Vagina (tissue), 2 donors: ENCODE measurements around the gene PTPN11. TPM values are rescaled to one million over a fixed set of nuclear protein-coding genes. Genes with fewer than 3 reads are reported as not detected.

Experiments
- DNase-seq, 2 donors: peaks; one replicate each; pipeline ENCODE4 v3.0.0-alpha.2; 2017; ENCODE audit errors: extremely low spot score in 2 of 2
- H3K27ac ChIP-seq: fragments of 200-600 bp; sonication (generic); one replicate; pipeline ENCODE4 v1.5.1; 2019
- H3K27me3 ChIP-seq: fragments of 200-600 bp; sonication (generic); one replicate; pipeline ENCODE4 v1.5.1; 2019
- H3K36me3 ChIP-seq, 2 donors: fragments of 200-600 bp; sonication (generic); one replicate each; pipeline ENCODE4 v1.5.1; 2017 to 2019
- H3K4me1 ChIP-seq: fragments of 200-600 bp; sonication (generic); one replicate; pipeline ENCODE4 v1.5.1; 2019
- H3K4me3 ChIP-seq, 2 donors: fragments of 200-600 bp; sonication (generic); 1 replicate in 1 of 2; 2 replicates in 1 of 2; pipeline ENCODE4 v1.5.1; 2016 to 2019
- H3K9me3 ChIP-seq: fragments of 200-600 bp; sonication (generic); one replicate; pipeline ENCODE4 v1.5.1; 2019
- CTCF ChIP-seq, 3 experiments: fragments of 450-650 bp in 2 of 3; fragments of 200-600 bp in 1 of 3; sonication (generic) in 1 of 3; IDR thresholded peaks; one replicate each; pipeline ENCODE4 v1.5.1; 2017 to 2019; ENCODE audit warnings: antibody characterized with exemption in 3 of 3, mild to moderate bottlenecking in 2 of 3, moderate library complexity in 2 of 3
- POLR2A ChIP-seq, 2 donors: fragments of 450-650 bp; IDR thresholded peaks; one replicate each; pipeline ENCODE4 v1.6.1; 2017; ENCODE audit warnings: antibody characterized with exemption in 2 of 2, mild to moderate bottlenecking in 2 of 2, moderate library complexity in 2 of 2
- POLR2AphosphoS5 ChIP-seq, 2 donors: sonication (generic); formaldehyde crosslinking; IDR thresholded peaks; one replicate each; pipeline ENCODE4 v1.9.0; 2017; ENCODE audit warnings: antibody characterized with exemption in 2 of 2, mild to moderate bottlenecking in 2 of 2, low read depth in 1 of 2; ENCODE audit not compliant: insufficient read depth in 1 of 2
- intact Hi-C: fragments of 100-400 bp; cut with DNase I; formaldehyde crosslinking; loops from one replicate; pipeline ENCODE4 v1.15.1; 2023
- total RNA-seq: library from RNA; depleted of rRNA; stranded (reverse); fragments of >200 nt; gene quantifications from one replicate; pipeline ENCODE4 v1.2.3, GENCODE V29; 2016

Gene PTPN11
- total RNA-seq, 1 donor from 2014 or later: 57.2 TPM

GRCh38 chr12:112513471-112513870 is 94.7 kb downstream of the PTPN11 start:
- Histone ChIP-seq H3K27me3 (no peaks in the 10 kb centered on the region), H3K4me3 (no peak overlapping the region), H3K36me3 (peaks cover 0 to 4% of the 10 kb centered on the region in 2 donors), H3K4me1 (no peaks in the 10 kb centered on the region), H3K27ac (no peak overlapping the region), H3K9me3 (no peaks in the 10 kb centered on the region)
- TF ChIP-seq POLR2AphosphoS5 (IDR thresholded peaks at IDR 0.05; ENCODE audit: insufficient read depth in 1 of 2, low read depth in 1 of 2): no peak
- no peak for TF ChIP-seq CTCF (IDR thresholded peaks at IDR 0.05)
- no peak for TF ChIP-seq POLR2A (IDR thresholded peaks at IDR 0.05)
- no peak for DNase-seq
- intact Hi-C loops: no loop called here

DNA sequence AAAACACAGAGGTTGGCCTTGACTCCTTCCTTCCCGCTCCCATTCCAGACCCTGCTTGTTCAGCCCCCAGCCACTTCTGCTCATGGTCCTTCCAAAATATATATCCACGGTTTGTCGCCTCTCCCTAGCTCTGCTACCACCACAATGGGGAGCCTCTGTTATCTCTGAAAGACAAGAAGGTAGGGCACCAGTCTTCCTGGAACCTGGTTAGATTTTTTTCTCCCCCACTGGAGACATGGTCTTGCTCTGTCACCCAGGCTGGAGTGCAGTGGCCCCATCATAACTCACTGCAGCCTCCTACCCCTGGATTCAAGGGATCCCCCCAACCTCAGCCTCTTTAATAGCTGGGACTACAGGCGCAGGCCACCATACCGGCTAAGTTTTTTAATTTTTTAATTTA is 95.7 kb downstream of the PTPN11 start:
- Histone ChIP-seq H3K27me3 (no peaks in the 10 kb centered on the region), H3K4me3 (no peak overlapping the region), H3K4me1 (no peaks in the 10 kb centered on the region), H3K36me3 (peaks cover 0 to 4% of the 10 kb centered on the region in 2 donors), H3K9me3 (no peaks in the 10 kb centered on the region), H3K27ac (no peak overlapping the region)
- DNase-seq: no peak
- intact Hi-C loops: no loop called here
- TF ChIP-seq POLR2AphosphoS5 (IDR thresholded peaks at IDR 0.05; ENCODE audit: insufficient read depth in 1 of 2, low read depth in 1 of 2) (no peak), CTCF (IDR thresholded peaks at IDR 0.05) (no peak), POLR2A (IDR thresholded peaks at IDR 0.05) (no peak)

- intact Hi-C loops: no loop called here
Measured at GRCh38 chr12:112514926-112515642, 96.3 kb downstream of the PTPN11 start.

DNA sequence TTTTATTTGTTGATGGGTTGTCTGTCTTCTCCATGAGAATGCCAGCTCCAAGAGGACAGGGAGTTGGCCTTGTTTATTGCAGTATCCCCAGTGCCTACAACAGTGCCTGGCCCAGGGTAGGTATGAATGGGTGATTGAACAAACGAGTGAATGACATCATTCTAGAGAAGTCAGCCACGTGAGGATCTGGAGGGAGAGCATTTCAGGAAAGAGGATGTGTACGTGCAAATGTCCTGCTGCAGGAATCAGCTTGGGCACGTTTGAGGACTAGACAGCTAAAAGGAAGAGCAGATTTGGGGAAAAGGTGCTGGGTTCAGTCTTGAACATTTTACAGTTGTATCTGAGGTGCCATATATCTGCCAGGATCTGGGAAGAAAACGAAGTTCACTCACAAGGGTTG is 97.1 kb downstream of the PTPN11 start:
- Histone ChIP-seq H3K36me3 (no peaks in the 10 kb centered on the region), H3K9me3 (no peaks in the 10 kb centered on the region), H3K27me3 (no peaks in the 10 kb centered on the region), H3K27ac (no peak overlapping the region), H3K4me3 (no peak overlapping the region), H3K4me1 (no peaks in the 10 kb centered on the region)
- no peak for DNase-seq
- intact Hi-C loops: no loop called here
- TF ChIP-seq CTCF (IDR thresholded peaks at IDR 0.05) (no peak), POLR2AphosphoS5 (IDR thresholded peaks at IDR 0.05; ENCODE audit: insufficient read depth in 1 of 2, low read depth in 1 of 2) (no peak), POLR2A (IDR thresholded peaks at IDR 0.05) (no peak)

More at GRCh38 chr12:112514926-112515642, 96.3 kb downstream of the PTPN11 start:
- Histone ChIP-seq H3K27ac (no peak overlapping the region), H3K9me3 (no peaks in the 10 kb centered on the region), H3K36me3 (peaks cover 0 to 2% of the 10 kb centered on the region in 2 donors), H3K27me3 (no peaks in the 10 kb centered on the region), H3K4me3 (no peak overlapping the region), H3K4me1 (no peaks in the 10 kb centered on the region)
- TF ChIP-seq POLR2AphosphoS5 (IDR thresholded peaks at IDR 0.05; ENCODE audit: insufficient read depth in 1 of 2, low read depth in 1 of 2) (no peak), POLR2A (IDR thresholded peaks at IDR 0.05) (no peak), CTCF (IDR thresholded peaks at IDR 0.05) (no peak)
- DNase-seq: no peak

GRCh38 chr12:112517730-112518364 is 99.1 kb downstream of the PTPN11 start:
- H3K27me3 ChIP-seq: no peaks in the 10 kb centered on the region
- no peak for TF ChIP-seq POLR2AphosphoS5 (IDR thresholded peaks at IDR 0.05; ENCODE audit: insufficient read depth in 1 of 2, low read depth in 1 of 2)
- no peak for TF ChIP-seq CTCF (IDR thresholded peaks at IDR 0.05)
- no peak for TF ChIP-seq POLR2A (IDR thresholded peaks at IDR 0.05)
- no peak for DNase-seq
- no peaks in the 10 kb centered on the region for H3K36me3 ChIP-seq
- H3K27ac ChIP-seq: no peak overlapping the region
- H3K9me3 ChIP-seq: no peaks in the 10 kb centered on the region
- H3K4me1 ChIP-seq: no peaks in the 10 kb centered on the region
- H3K4me3 ChIP-seq: no peak overlapping the region
- intact Hi-C loops: no loop called here
